ENCODE data around the gene DCST1.

DCST1 gene

GRCh38 chr1:155014709-155015508, 18.7 kb upstream of the DCST1 start:
- DNase-seq = no peak

DNA sequence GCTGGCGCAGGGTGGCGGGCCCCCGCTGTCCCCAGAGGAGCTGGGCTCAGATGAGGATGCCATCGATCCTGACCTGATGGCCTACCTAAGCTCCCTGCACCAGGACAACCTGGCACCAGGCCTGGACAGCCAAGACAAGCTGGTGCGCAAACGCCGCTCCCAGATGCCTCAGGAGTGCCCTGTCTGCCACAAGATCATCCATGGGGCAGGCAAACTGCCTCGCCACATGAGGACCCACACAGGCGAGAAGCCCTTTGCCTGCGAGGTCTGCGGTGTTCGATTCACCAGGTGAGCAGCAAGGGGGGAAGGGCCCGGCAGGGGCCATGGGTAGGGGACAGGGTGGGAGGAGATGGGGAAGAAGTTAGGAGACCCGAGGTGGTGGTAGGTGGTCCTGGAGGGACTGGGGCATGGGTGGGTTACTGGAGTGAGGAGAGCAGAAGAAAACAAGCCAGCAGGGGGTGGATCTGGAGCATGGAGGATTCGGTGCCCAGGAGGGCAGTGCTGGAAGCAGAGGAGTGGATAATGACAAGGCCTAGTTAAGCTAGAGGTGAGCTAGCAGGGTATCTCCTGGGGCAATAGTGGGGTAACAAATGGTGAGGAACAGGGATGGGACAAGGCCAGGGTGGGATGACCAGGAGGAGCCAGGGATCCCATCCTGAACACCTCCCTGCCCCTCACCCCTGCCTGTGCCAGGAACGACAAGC, 17.9 kb upstream of the DCST1 start:
- peak in 1 of 2 experiments; percentile 12 for DNase-seq

DNA sequence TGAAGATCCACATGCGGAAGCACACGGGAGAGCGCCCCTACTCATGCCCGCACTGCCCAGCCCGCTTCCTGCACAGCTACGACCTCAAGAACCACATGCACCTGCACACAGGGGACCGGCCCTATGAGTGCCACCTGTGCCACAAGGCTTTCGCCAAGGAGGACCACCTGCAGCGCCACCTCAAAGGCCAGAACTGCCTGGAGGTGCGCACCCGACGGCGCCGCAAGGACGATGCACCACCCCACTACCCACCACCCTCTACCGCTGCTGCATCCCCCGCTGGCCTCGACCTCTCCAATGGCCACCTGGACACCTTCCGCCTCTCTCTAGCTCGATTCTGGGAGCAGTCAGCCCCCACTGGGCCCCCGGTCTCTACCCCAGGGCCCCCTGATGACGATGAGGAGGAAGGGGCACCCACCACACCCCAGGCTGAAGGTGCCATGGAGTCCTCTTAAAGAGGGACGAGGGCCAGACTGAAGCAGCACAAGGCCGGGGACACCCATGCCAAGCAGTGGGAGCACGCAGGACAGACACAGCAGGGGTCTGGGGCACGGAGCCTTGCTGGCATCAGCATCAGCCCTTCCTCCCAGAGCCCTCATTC, 17.3 kb upstream of the DCST1 start:
- peak in 1 of 2 experiments; percentile 28 for DNase-seq

- DNase-seq = peak; percentile 92 to 94
Observed at GRCh38 chr1:155017041-155017945, 16.3 kb upstream of the DCST1 start.

DNA sequence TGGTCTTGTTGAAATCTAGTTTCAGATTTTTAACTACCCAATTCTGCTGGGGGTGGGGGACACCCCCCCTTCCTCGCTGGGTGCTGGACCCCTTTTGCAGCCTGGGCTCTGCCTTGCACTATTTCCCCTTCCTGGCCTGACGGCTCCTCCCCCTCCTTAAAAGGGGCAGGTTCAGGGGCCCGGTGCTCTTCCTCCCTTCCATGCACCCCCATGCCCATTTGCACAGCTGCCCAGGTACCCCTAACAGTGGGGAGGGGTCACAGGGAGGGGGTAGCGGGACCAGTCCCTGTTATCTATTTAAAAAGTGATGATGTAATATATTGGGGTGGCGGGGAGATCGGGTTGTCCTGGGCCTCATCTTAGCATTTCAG, 15.7 kb upstream of the DCST1 start:
- DNase-seq = peak in 1 of 2 experiments; percentile 16

DNA sequence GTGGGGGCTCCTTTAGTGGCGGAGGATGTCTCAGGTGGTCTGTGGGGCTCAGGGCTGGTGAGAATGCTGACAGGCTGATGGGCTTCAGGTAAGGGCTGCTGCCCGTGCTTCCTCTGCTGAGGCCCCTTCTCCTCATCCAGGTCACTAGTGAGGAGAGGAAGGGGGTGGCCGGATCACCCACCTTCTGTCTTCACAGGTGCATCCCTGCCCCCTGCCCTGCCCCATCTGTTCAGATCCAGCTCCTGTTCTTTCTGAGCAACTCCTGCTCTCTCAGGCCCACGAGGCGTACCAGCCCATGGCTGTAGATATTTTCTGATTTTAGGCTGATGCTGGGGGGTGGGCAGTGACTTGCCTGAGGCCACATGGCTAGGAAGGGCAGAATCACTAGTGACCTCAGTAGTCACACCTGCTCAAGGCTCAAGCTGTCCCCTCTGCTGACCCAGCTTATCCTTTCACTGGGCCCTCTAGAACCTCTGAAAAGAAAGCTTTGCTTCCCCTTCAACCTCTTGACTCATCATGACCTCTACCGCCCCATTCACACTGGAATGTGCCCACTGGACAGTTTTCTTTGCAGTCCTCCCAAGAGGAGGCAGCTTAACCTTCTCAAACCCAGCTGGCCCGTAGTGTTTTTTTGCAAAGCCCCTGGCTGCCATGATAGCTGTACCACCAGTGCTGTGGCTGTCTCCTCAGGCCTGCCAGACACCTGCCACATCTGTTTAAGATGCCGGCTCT, 14.8 kb upstream of the DCST1 start:
- DNase-seq = no peak

GRCh38 chr1:155019377-155020245, 14.0 kb upstream of the DCST1 start:
- no peak for DNase-seq

GRCh38 chr1:155022136-155022926, 11.3 kb upstream of the DCST1 start:
- no peak for DNase-seq

DNA sequence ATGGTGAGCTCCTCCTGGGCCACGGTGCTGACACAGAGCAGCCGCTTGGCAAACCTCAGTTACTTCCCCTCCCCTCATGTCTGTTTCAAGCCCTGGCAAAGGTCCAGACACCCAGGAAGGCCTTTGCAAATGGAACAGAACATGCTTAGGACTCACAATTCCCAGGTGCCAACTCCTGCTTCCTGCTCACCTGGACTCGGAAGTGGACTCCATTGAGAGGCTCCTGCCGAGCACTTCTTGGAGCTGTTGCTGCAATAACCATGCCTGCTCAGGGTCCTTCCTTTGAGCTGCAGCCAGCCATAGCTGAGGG, 10.7 kb upstream of the DCST1 start:
- no peak for DNase-seq

GRCh38 chr1:155023627-155024026, 10.0 kb upstream of the DCST1 start:
- no peak for DNase-seq

- DNase-seq = no peak
Observed at GRCh38 chr1:155024315-155024714, 9.3 kb upstream of the DCST1 start.

- DNase-seq = no peak
Observed at GRCh38 chr1:155026154-155026553, 7.5 kb upstream of the DCST1 start.

DNA sequence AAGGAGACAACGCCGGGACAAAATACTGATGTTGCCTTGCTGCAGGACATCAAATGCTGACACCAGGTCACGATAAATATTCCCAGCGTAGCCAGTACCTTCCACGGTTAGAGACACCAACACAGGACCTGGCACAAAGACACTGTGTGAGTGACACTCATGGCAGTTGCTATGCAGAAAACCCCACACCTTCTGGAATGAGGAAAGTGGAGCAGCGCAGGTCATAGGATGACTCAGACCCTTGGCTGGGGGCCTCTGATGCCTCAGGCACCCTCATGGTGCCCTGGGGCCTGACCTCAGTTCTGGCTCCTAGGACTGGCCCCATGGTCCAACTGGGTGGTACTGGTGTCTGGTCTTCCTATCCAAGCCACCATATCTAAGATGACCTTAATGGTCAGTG, 7.0 kb upstream of the DCST1 start:
- no peak for DNase-seq

GRCh38 chr1:155029513-155030242, 3.9 kb upstream of the DCST1 start:
- DNase-seq = no peak

- DNase-seq = no peak
Observed at GRCh38 chr1:155030243-155030795, 3.3 kb upstream of the DCST1 start.

DNA sequence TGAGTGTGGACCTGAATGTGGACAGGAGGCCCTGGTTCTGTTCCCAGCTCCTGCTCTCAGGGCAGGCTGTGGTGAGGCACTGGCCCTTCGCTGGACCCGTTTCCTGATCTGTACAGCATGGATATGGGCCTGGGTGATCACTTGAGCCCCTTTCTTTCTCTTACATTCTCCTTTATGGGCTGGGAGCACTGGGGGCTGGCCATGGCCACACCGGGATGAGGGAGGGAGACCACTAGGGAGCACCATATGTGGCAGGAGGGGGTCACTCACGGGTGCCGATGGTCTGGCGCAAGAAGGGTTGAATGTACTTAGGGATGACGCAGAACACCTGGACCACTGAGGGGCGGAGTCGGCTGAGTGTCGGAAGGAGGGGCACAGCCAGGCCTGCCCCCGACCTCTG, 2.7 kb upstream of the DCST1 start:
- DNase-seq = no peak

DNA sequence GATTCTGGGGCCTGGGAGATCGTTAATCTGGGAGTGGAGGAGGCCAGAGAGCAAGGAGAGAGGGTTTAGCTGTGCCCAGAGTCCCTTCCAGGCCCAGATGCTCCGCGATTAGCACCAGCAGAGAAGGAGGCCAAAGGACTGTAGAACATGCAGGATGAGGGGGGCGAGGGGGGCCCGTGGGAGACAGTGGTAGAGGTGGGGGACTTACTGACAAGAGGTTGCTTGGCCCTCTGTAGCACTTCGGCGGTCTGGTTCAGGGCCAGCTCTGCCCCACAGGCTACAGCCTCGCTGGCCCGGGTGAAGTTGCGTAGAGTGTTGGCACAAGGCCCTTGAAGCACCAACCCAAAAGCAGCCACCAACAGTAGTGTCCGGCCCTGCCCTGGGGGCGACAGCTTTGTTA, 738 bp upstream of the DCST1 start:
- no peak for DNase-seq

DNA sequence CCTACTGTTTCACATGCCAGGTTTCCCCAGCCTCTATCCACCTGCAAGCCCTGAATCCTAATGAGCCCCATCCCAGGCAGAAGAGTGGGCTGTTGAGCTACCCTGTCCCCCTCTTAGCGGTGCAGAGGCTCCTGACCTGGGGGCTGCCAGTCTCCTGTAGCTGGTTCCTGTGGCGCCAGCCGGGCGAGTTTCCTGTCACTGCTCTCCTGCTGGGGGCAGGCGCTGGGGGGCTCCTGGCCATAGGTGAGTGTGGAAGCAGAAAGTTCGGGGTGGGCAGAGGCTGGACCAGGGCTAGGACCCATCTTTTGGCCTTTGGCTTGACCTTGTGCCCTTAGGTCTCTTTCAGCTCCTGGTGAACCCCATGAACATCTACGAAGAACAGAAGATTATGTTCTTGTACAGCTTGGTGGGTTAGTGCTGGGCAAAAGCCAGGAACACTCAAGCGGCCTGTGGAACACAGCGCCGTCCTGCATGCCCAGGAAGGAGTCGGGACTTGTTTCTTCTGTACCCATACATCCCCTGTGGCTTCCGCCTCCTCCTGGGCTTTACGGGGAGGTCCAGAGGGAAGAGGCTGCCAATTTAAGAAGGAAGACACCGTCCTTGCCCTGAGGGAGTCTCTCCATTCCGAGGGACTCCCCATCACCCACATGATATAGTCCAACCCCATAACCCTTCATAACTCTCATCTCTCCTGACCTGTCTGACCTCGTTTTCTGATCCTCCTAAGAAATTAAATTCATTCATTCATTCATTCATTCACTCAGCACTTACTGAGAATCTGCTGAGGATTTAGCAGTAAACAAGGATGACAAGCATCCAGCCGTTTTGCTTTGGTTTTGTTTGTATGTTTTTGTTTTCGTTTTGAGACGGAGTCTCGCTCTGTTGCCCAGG, 939 bp downstream of the DCST1 start:
- no peak for DNase-seq
